ENCODE data around the gene METTL23.
"Not testable (repeated sequence)": the region's sequence is repeated elsewhere in the genome, so short reads cannot be mapped to it uniquely, and the experiment has no call there.

Gene METTL23

GRCh38 chr17:76716839-76717215, 9.8 kb upstream of the METTL23 start:
- DNase-seq (ENCODE audit: low spot score) = no peak
- TF ChIP-seq, protein P1, sequence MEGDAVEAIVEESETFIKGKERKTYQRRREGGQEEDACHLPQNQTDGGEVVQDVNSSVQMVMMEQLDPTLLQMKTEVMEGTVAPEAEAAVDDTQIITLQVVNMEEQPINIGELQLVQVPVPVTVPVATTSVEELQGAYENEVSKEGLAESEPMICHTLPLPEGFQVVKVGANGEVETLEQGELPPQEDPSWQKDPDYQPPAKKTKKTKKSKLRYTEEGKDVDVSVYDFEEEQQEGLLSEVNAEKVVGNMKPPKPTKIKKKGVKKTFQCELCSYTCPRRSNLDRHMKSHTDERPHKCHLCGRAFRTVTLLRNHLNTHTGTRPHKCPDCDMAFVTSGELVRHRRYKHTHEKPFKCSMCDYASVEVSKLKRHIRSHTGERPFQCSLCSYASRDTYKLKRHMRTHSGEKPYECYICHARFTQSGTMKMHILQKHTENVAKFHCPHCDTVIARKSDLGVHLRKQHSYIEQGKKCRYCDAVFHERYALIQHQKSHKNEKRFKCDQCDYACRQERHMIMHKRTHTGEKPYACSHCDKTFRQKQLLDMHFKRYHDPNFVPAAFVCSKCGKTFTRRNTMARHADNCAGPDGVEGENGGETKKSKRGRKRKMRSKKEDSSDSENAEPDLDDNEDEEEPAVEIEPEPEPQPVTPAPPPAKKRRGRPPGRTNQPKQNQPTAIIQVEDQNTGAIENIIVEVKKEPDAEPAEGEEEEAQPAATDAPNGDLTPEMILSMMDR (IDR thresholded peaks at IDR 0.05; ENCODE audit: extremely low read depth, missing control alignments) = no peak

GRCh38 chr17:76718516-76718915, 8.1 kb upstream of the METTL23 start:
- TF ChIP-seq, protein P1 (IDR thresholded peaks at IDR 0.05; ENCODE audit: extremely low read depth, missing control alignments) = no peak
- no peak for DNase-seq (ENCODE audit: low spot score)

DNA sequence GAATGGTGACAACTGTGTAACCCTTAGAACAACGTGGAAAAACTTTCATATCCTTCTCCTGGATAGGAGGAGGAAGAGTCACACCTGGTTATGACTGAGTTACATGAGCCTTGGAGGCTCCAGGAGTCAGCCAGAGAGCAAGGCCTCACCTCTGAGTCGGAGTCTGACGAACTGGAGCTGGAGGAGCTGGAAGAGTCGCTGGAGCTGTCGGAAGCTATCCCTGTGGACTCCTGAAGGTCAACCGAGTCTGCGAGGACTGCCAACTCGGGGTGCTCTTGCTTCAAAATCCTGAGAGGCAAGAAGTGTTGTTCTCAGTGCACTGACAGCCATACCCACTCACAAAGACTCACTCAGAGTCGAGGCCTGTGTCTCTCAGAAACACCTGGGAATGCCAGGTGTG, 6.4 kb upstream of the METTL23 start:
- no peak for DNase-seq (ENCODE audit: low spot score)
- TF ChIP-seq, protein P1 (IDR thresholded peaks at IDR 0.05; ENCODE audit: extremely low read depth, missing control alignments) = no peak

- no peak for DNase-seq (ENCODE audit: low spot score)
- TF ChIP-seq, protein P1 (IDR thresholded peaks at IDR 0.05; ENCODE audit: extremely low read depth, missing control alignments) = no peak
Observed at GRCh38 chr17:76720941-76721340, 5.7 kb upstream of the METTL23 start.

DNA sequence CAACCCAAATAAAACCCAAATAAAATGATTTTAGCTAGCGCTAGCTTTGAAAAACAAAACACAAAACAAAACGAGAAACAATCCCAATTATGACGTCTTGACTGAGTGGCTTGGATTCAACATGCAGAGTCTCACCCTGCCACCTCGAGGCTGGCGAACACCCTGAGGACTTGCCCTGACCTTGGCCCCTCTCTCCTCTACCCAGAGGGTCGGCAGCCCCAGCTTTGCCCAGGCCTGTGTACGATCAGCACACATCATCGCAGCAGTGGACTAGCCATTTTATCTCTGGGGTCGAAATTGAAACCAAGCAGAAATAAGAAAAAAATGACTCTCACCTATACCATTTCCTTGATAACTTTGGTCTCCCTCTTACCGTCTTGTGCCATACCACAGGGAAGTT, 5.2 kb upstream of the METTL23 start:
- no peak for DNase-seq (ENCODE audit: low spot score)
- TF ChIP-seq, protein P1 (IDR thresholded peaks at IDR 0.05; ENCODE audit: extremely low read depth, missing control alignments) = no peak

DNA sequence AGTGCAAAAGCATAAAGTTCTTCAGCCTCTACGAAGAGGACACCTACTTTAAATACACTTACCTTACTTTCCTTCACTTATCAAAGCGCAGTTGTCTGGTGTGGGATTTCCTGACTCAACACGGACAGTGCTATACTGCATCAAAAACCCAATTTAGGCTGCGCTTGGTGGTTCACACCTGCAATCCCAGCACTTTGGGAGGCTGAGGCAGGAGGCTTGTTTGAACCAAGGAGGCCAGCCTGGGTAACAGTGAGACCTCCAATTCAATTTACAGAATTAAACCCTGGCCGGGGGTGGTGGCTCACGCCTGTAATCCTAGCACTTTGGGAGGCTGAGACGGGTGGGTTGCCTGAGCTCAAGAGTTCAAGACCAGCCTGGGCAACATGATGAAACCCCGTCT, 4.4 kb upstream of the METTL23 start:
- no peak for DNase-seq (ENCODE audit: low spot score)
- TF ChIP-seq, protein P1 (IDR thresholded peaks at IDR 0.05; ENCODE audit: extremely low read depth, missing control alignments) = no peak

- not testable (repeated sequence) for DNase-seq (ENCODE audit: low spot score)
Observed at GRCh38 chr17:76722977-76723376, 3.7 kb upstream of the METTL23 start.

- DNase-seq (ENCODE audit: low spot score) = no peak
- TF ChIP-seq, protein P1 (IDR thresholded peaks at IDR 0.05; ENCODE audit: extremely low read depth, missing control alignments) = no peak
Observed at GRCh38 chr17:76723812-76724211, 2.8 kb upstream of the METTL23 start.
